ENCODE results near the gene MYO16.

The MYO16 gene

GRCh38 chr13:108996430-108996829 is 367.0 kb downstream of the MYO16 start:
- no peaks in the 10 kb centered on the region for H3K36me3 Mint-ChIP-seq
- no peak for ATAC-seq
- no peaks in the 10 kb centered on the region for H3K4me1 Mint-ChIP-seq
- peaks cover 2% of the 10 kb centered on the region for H3K9me3 Mint-ChIP-seq
- no peak overlapping the region for H3K4me3 Mint-ChIP-seq
- DNase-seq (ENCODE audit: low spot score in 2 of 2): no peak
- no peak overlapping the region for H3K27ac Mint-ChIP-seq

GRCh38 chr13:109000207-109000606 is 370.8 kb downstream of the MYO16 start:
- DNase-seq (ENCODE audit: low spot score in 2 of 2) (no peak), ATAC-seq (no peak)
- Mint-ChIP-seq H3K36me3 (no peaks in the 10 kb centered on the region), H3K4me1 (no peaks in the 10 kb centered on the region), H3K4me3 (no peak overlapping the region), H3K27ac (no peak overlapping the region), H3K9me3 (peaks cover 2% of the 10 kb centered on the region)

- Mint-ChIP-seq H3K36me3 (no peaks in the 10 kb centered on the region), H3K4me1 (no peaks in the 10 kb centered on the region), H3K9me3 (peaks cover 3% of the 10 kb centered on the region), H3K4me3 (no peak overlapping the region), H3K27ac (no peak overlapping the region)
- no peak for ATAC-seq
- DNase-seq (ENCODE audit: low spot score in 2 of 2): no peak
Measured at GRCh38 chr13:109002934-109003333, 373.5 kb downstream of the MYO16 start.

- Mint-ChIP-seq H3K4me3 (no peak overlapping the region), H3K36me3 (no peaks in the 10 kb centered on the region), H3K27ac (no peak overlapping the region), H3K4me1 (no peaks in the 10 kb centered on the region), H3K9me3 (peaks cover 3% of the 10 kb centered on the region)
- ATAC-seq (no peak), DNase-seq (ENCODE audit: low spot score in 2 of 2) (no peak)
Measured at GRCh38 chr13:109007946-109008345, 378.5 kb downstream of the MYO16 start.

- ATAC-seq: no peak
- no peak overlapping the region for H3K4me3 Mint-ChIP-seq
Measured at GRCh38 chr13:109009756-109010155, 380.3 kb downstream of the MYO16 start.

GRCh38 chr13:109010912-109011311 is 381.5 kb downstream of the MYO16 start:
- no peak for ATAC-seq
- peaks cover 12% of the 10 kb centered on the region for H3K9me3 Mint-ChIP-seq
- H3K4me1 Mint-ChIP-seq: no peaks in the 10 kb centered on the region
- DNase-seq (ENCODE audit: low spot score in 2 of 2): no peak
- H3K36me3 Mint-ChIP-seq: no peaks in the 10 kb centered on the region
- no peak overlapping the region for H3K4me3 Mint-ChIP-seq
- no peak overlapping the region for H3K27ac Mint-ChIP-seq

More at GRCh38 chr13:109009756-109010155, 380.3 kb downstream of the MYO16 start:
- Mint-ChIP-seq H3K4me1 (no peaks in the 10 kb centered on the region), H3K36me3 (no peaks in the 10 kb centered on the region), H3K27ac (no peak overlapping the region), H3K9me3 (peaks cover 4% of the 10 kb centered on the region)
- DNase-seq (ENCODE audit: low spot score in 2 of 2): no peak

GRCh38 chr13:109012115-109012514 is 382.7 kb downstream of the MYO16 start:
- H3K4me3 Mint-ChIP-seq: no peak overlapping the region
- no peak overlapping the region for H3K27ac Mint-ChIP-seq
- H3K9me3 Mint-ChIP-seq: peaks cover 10% of the 10 kb centered on the region
- no peak for DNase-seq (ENCODE audit: low spot score in 2 of 2)
- ATAC-seq: no peak
- H3K36me3 Mint-ChIP-seq: no peaks in the 10 kb centered on the region
- no peaks in the 10 kb centered on the region for H3K4me1 Mint-ChIP-seq

GRCh38 chr13:109021558-109021957 is 392.1 kb downstream of the MYO16 start:
- ATAC-seq: no peak
- Mint-ChIP-seq H3K9me3 (no peaks in the 10 kb centered on the region), H3K27ac (no peak overlapping the region)

GRCh38 chr13:109024611-109025010 is 395.2 kb downstream of the MYO16 start:
- H3K4me1 Mint-ChIP-seq: no peaks in the 10 kb centered on the region
- no peak overlapping the region for H3K27ac Mint-ChIP-seq
- H3K9me3 Mint-ChIP-seq: no peaks in the 10 kb centered on the region
- H3K4me3 Mint-ChIP-seq: no peak overlapping the region
- H3K36me3 Mint-ChIP-seq: no peaks in the 10 kb centered on the region
- DNase-seq (ENCODE audit: low spot score in 2 of 2) (no peak), ATAC-seq (no peak)

More at GRCh38 chr13:109021558-109021957, 392.1 kb downstream of the MYO16 start:
- no peaks in the 10 kb centered on the region for H3K36me3 Mint-ChIP-seq
- no peak for DNase-seq (ENCODE audit: low spot score in 2 of 2)
- H3K4me1 Mint-ChIP-seq: no peaks in the 10 kb centered on the region
- H3K4me3 Mint-ChIP-seq: no peak overlapping the region

- Mint-ChIP-seq H3K4me1 (no peaks in the 10 kb centered on the region), H3K9me3 (no peaks in the 10 kb centered on the region), H3K36me3 (no peaks in the 10 kb centered on the region), H3K27ac (no peak overlapping the region), H3K4me3 (no peak overlapping the region)
- ATAC-seq: no peak
- DNase-seq (ENCODE audit: low spot score in 2 of 2): no peak
Measured at GRCh38 chr13:109026266-109026665, 396.9 kb downstream of the MYO16 start.

GRCh38 chr13:109028624-109029023 is 399.2 kb downstream of the MYO16 start:
- H3K27ac Mint-ChIP-seq: no peak overlapping the region

GRCh38 chr13:109033090-109033489 is 403.7 kb downstream of the MYO16 start:
- Mint-ChIP-seq H3K4me1 (no peaks in the 10 kb centered on the region), H3K27ac (no peak overlapping the region), H3K4me3 (no peak overlapping the region), H3K36me3 (no peaks in the 10 kb centered on the region), H3K9me3 (no peaks in the 10 kb centered on the region)
- DNase-seq (ENCODE audit: low spot score in 2 of 2): no peak
- ATAC-seq: no peak

More at GRCh38 chr13:109028624-109029023, 399.2 kb downstream of the MYO16 start:
- no peak for DNase-seq (ENCODE audit: low spot score in 2 of 2)
- Mint-ChIP-seq H3K36me3 (no peaks in the 10 kb centered on the region), H3K9me3 (no peaks in the 10 kb centered on the region), H3K4me3 (no peak overlapping the region), H3K4me1 (no peaks in the 10 kb centered on the region)
- no peak for ATAC-seq

GRCh38 chr13:109036078-109036780 is 406.8 kb downstream of the MYO16 start:
- ATAC-seq: no peak
- no peaks in the 10 kb centered on the region for H3K36me3 Mint-ChIP-seq

GRCh38 chr13:109043636-109044035 is 414.2 kb downstream of the MYO16 start:
- ATAC-seq (no peak), DNase-seq (ENCODE audit: low spot score in 2 of 2) (no peak)
- Mint-ChIP-seq H3K27ac (no peak overlapping the region), H3K4me1 (no peaks in the 10 kb centered on the region), H3K4me3 (no peak overlapping the region), H3K36me3 (no peaks in the 10 kb centered on the region), H3K9me3 (peaks cover 3% of the 10 kb centered on the region)

More at GRCh38 chr13:109036078-109036780, 406.8 kb downstream of the MYO16 start:
- Mint-ChIP-seq H3K4me3 (no peak overlapping the region), H3K9me3 (no peaks in the 10 kb centered on the region), H3K4me1 (no peaks in the 10 kb centered on the region), H3K27ac (no peak overlapping the region)
- no peak for DNase-seq (ENCODE audit: low spot score in 2 of 2)

GRCh38 chr13:109055850-109056249 is 426.4 kb downstream of the MYO16 start:
- Mint-ChIP-seq H3K27ac (no peak overlapping the region), H3K9me3 (no peaks in the 10 kb centered on the region), H3K36me3 (no peaks in the 10 kb centered on the region), H3K4me3 (no peak overlapping the region), H3K4me1 (no peaks in the 10 kb centered on the region)
- DNase-seq (ENCODE audit: low spot score in 2 of 2): no peak
- ATAC-seq: no peak

GRCh38 chr13:109058087-109058486 is 428.7 kb downstream of the MYO16 start:
- Mint-ChIP-seq H3K27ac (no peak overlapping the region), H3K36me3 (no peaks in the 10 kb centered on the region), H3K4me3 (no peak overlapping the region), H3K9me3 (no peaks in the 10 kb centered on the region), H3K4me1 (no peaks in the 10 kb centered on the region)
- DNase-seq (ENCODE audit: low spot score in 2 of 2): no peak
- ATAC-seq: no peak

Data from stimulated activated effector memory CD8-positive, alpha-beta T cell treated with anti-CD3 and anti-CD28 coated beads, Interleukin-12 subunit alpha, Interleukin-12 subunit beta, amount 100 ng/mL, for 72 hours (primary cell).